Measurements from ENCODE around the gene MGA. TPM values are rescaled to one million over a fixed set of nuclear protein-coding genes. Genes with fewer than 3 reads are reported as not detected.
A peak's percentile ranks its signal among the peaks of the same experiment; 100 is the strongest.

MGA gene
- total RNA-seq, 4 donors from 2014 or later = 29.7 to 53.8 (median 31.7) TPM

DNA sequence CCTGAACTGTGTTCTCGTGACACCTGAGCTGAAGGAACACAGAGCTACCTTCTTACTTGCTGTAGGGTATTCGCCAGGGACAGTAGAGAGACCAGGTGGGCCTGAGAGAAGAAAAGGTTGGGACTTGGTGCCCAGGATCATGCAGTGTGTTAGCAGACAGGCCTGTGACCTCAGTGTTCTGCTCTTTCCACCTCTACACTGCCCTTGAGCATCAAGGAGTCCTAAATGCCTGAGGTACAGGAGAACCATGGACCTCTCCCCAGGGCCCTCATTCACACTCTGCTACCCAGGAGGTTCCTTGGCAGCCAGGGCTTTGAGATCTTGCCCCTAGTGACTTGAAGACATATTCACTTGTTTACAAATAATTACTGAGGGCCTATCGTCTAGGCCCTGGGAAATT is 145.5 kb downstream of the MGA start:
- Histone ChIP-seq H3K36me3 (peaks cover 0 to 21% (median 0%) of the 10 kb centered on the region in 3 donors), H3K9me3 (no peaks in the 10 kb centered on the region), H3K4me1 (peaks cover 0 to 30% (median 0%) of the 10 kb centered on the region in 4 donors), H3K4me3 (no peak overlapping the region), H3K27ac (peak overlapping the region in 2 of 4 donors; percentile 54 to 67), H3K27me3 (no peaks in the 10 kb centered on the region)
- WGBS, 2 donors = 69 to 75% methylated on average over 3 of the region's 3 CpGs
- no peak for TF ChIP-seq EP300 (IDR thresholded peaks at IDR 0.05)
- TF ChIP-seq POLR2A (IDR thresholded peaks at IDR 0.05) = no peak
- TF ChIP-seq CTCF (IDR thresholded peaks at IDR 0.05) = no peak
- no peak for DNase-seq (ENCODE audit: low spot score in 2 of 2)

- WGBS, 2 donors = 85 to 88% methylated on average over 10 of the region's 10 CpGs
- H3K36me3 ChIP-seq = peaks cover 0 to 13% (median 0%) of the 10 kb centered on the region in 3 donors
- H3K4me3 ChIP-seq = no peak overlapping the region
- no peak for DNase-seq (ENCODE audit: low spot score in 2 of 2)
- H3K27me3 ChIP-seq = no peaks in the 10 kb centered on the region
- peaks cover 0 to 39% (median 4%) of the 10 kb centered on the region in 4 donors for H3K4me1 ChIP-seq
- TF ChIP-seq POLR2A (IDR thresholded peaks at IDR 0.05) = no peak
- no peak for TF ChIP-seq EP300 (IDR thresholded peaks at IDR 0.05)
- no peak for TF ChIP-seq CTCF (IDR thresholded peaks at IDR 0.05)
- no peaks in the 10 kb centered on the region for H3K9me3 ChIP-seq
- peak overlapping the region in 2 of 4 donors; percentile 6 to 67 for H3K27ac ChIP-seq
Measured at GRCh38 chr15:41806291-41807181, 146.3 kb downstream of the MGA start.

- 68 to 80% methylated on average over 2 of the region's 2 CpGs for WGBS, 2 donors
- DNase-seq (ENCODE audit: low spot score in 2 of 2) = no peak
- no peak overlapping the region for H3K4me3 ChIP-seq
- H3K9me3 ChIP-seq = no peaks in the 10 kb centered on the region
- H3K27me3 ChIP-seq = no peaks in the 10 kb centered on the region
- peaks cover 0 to 42% (median 4%) of the 10 kb centered on the region in 4 donors for H3K4me1 ChIP-seq
- peak overlapping the region in 1 of 4 donors; percentile 38 for H3K27ac ChIP-seq
- peaks cover 0 to 33% (median 9%) of the 10 kb centered on the region in 3 donors for H3K36me3 ChIP-seq
- TF ChIP-seq POLR2A (IDR thresholded peaks at IDR 0.05) = no peak
- TF ChIP-seq EP300 (IDR thresholded peaks at IDR 0.05) = no peak
- no peak for TF ChIP-seq CTCF (IDR thresholded peaks at IDR 0.05)
Measured at GRCh38 chr15:41809121-41809520, 148.9 kb downstream of the MGA start.

DNA sequence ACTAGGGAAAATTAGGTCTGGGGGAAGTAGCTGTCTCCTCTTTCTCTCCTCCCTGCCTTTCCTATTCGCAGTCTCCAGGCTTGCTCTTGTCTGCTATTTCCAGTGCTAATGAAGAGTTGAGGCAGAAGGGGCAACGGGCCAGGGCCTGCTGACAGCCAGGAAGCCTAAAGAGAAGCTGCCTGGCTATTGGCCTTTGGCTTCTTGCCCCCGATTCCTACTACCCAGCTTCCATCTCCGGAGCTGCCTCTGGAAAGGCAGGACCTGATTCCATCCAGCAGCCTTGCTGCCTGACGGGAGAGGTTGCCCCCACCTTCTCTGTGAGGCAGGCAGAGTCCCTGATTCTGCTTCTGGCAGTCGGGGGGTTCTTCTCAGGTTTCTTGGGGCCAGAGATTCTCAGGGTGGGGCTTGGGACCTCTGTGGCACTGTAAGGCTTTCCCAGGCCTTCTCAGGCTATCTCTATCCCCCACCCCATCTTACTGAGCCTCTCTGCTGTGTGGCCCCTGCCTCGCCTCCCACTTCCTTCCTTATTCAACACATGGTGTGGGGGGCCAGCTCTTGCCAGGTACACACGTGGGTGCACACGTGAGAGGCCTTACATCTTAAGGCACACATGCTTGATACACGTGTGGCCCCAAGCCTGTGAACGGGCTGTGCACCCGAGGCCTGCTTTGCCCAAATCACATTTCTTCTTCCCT is 149.5 kb downstream of the MGA start:
- Histone ChIP-seq H3K9me3 (no peaks in the 10 kb centered on the region), H3K4me3 (no peak overlapping the region), H3K27me3 (no peaks in the 10 kb centered on the region), H3K36me3 (peaks cover 0 to 38% (median 9%) of the 10 kb centered on the region in 3 donors), H3K27ac (peak overlapping the region in 2 of 4 donors; percentile 28 to 38), H3K4me1 (peaks cover 0 to 36% (median 4%) of the 10 kb centered on the region in 4 donors)
- 62 to 76% methylated on average over 12 of the region's 12 CpGs for WGBS, 2 donors
- DNase-seq (ENCODE audit: low spot score in 2 of 2) = no peak
- TF ChIP-seq CTCF (IDR thresholded peaks at IDR 0.05) (no peak), POLR2A (IDR thresholded peaks at IDR 0.05) (no peak), EP300 (IDR thresholded peaks at IDR 0.05) (no peak)

All from tibial nerve (tissue), 4 donors.